Smooth muscle cell (in vitro differentiated cells): ENCODE data around the gene TNFAIP1. TPM values are rescaled to one million over a fixed set of nuclear protein-coding genes. Genes with fewer than 3 reads are reported as not detected.

Source experiments
- DNase-seq: peaks from one replicate; lab custom pipeline; 2025; ENCODE audit not compliant: unreplicated experiment; lab: John Stamatoyannopoulos, UW
- H2AFZ ChIP-seq: fragments of 200-600 bp; sonication (generic); 2 replicates; pipeline ENCODE4 v1.6.0; 2016; ENCODE audit warnings: antibody characterized with exemption, low read depth, mild to moderate bottlenecking
- H3F3A ChIP-seq: fragments of 200-600 bp; sonication (generic); 2 replicates; pipeline ENCODE4 v1.6.0; 2017; ENCODE audit warnings: antibody characterized with exemption, low read depth
- H3K27ac ChIP-seq: fragments of 200-600 bp; sonication (generic); 2 replicates; pipeline ENCODE4 v1.5.1; 2016; ENCODE audit warnings: low read depth, mild to moderate bottlenecking
- H3K27me3 ChIP-seq: fragments of 200-600 bp; sonication (generic); 2 replicates; pipeline ENCODE4 v1.6.1; 2016; ENCODE audit warnings: low read depth, mild to moderate bottlenecking
- H3K36me3 ChIP-seq: fragments of 200-600 bp; sonication (generic); 2 replicates; pipeline ENCODE4 v1.5.1; 2016; ENCODE audit warnings: low read depth
- H3K4me1 ChIP-seq: fragments of 200-600 bp; sonication (generic); 2 replicates; pipeline ENCODE4 v1.5.1; 2016; ENCODE audit warnings: low read depth
- H3K4me2 ChIP-seq: fragments of 200-600 bp; sonication (generic); 2 replicates; pipeline ENCODE4 v1.6.0; 2016; ENCODE audit warnings: mild to moderate bottlenecking
- H3K4me3 ChIP-seq: fragments of 200-600 bp; sonication (generic); 2 replicates; pipeline ENCODE4 v1.5.1; 2016; ENCODE audit warnings: mild to moderate bottlenecking
- H3K79me2 ChIP-seq: fragments of 200-600 bp; sonication (generic); 2 replicates; pipeline ENCODE4 v1.6.0; 2016; ENCODE audit warnings: low read depth, mild to moderate bottlenecking
- H3K9ac ChIP-seq: fragments of 200-600 bp; sonication (generic); 2 replicates; pipeline ENCODE4 v1.6.0; 2016; ENCODE audit warnings: low read depth
- H3K9me3 ChIP-seq: fragments of 200-600 bp; sonication (generic); replicated peaks from 2 replicates; pipeline ENCODE4 v1.5.1; 2016; ENCODE audit warnings: low read depth
- H4K20me1 ChIP-seq: fragments of 200-600 bp; sonication (generic); 2 replicates; pipeline ENCODE4 v1.6.0; 2016; ENCODE audit warnings: low read depth
- CTCF ChIP-seq: fragments of 200-600 bp; sonication (generic); IDR thresholded peaks from 2 replicates; pipeline ENCODE4 v1.5.1; 2017; ENCODE audit warnings: borderline replicate concordance, mild to moderate bottlenecking, antibody characterized with exemption; ENCODE audit not compliant: insufficient read depth, poor library complexity, severe bottlenecking
- WGBS: methylation state at CpG from one replicate; pipeline ENCODE4 v1.1.7; 2016; ENCODE audit warnings: low lambda C conversion rate; 5-methylcytosine and 5-hydroxymethylcytosine counted together
- polyA plus RNA-seq: library from polyadenylated mRNA; unstranded; fragments of >200 nt; fragmentation: Nextera tagmentation; extraction: Ambion mirVana; gene quantifications from 2 replicates; pipeline ENCODE4 v1.2.1, GENCODE V29; 2016
- total RNA-seq: library from RNA; depleted of rRNA; stranded (reverse); fragments of >200 nt; gene quantifications from 2 replicates; pipeline ENCODE4 v1.2.3, GENCODE V29; 2014

Gene TNFAIP1
- total and polyA plus RNA-seq, 2 experiments from 2014 or later, result 75.0 to 81.0 TPM

GRCh38 chr17:28318759-28319597 is 16.6 kb upstream of the TNFAIP1 start, which contains the start of gene TMEM97:
Gene TMEM97, plus strand, starts transcription at chr17:28319200. Its CDS starts 40 bp downstream, at chr17:28319240.
- H4K20me1 ChIP-seq, result no peaks in the 10 kb centered on the region
- peak within 1 kb of the TSS; percentile 34 for H3K9ac ChIP-seq
- no peaks in the 10 kb centered on the region for H3K9me3 ChIP-seq
- H2AFZ ChIP-seq, result peak within 1 kb of the TSS; percentile 96
- H3K36me3 ChIP-seq, result no peaks in the 10 kb centered on the region
- peaks cover 14% of the 10 kb centered on the region for H3K4me1 ChIP-seq
- H3K27me3 ChIP-seq, result no peaks in the 10 kb centered on the region
- H3K79me2 ChIP-seq, result peaks cover 35% of the 10 kb centered on the region
- TF ChIP-seq CTCF, result no peak
- peak within 1 kb of the TSS; percentile 90 for H3K4me2 ChIP-seq
- H3K4me3 ChIP-seq, result peak within 1 kb of the TSS; percentile 58
- peak; percentile 85 for DNase-seq
- peaks cover 3% of the 10 kb centered on the region for H3F3A ChIP-seq
- under 1% methylated on average over 71 of the region's 72 CpGs for WGBS
- peak within 1 kb of the TSS; percentile 30 for H3K27ac ChIP-seq

GRCh38 chr17:28319598-28319935 is 16.0 kb upstream of the TNFAIP1 start:
- Histone ChIP-seq H3F3A (peaks cover 3% of the 10 kb centered on the region), H3K4me2 (peak overlapping the region; percentile 90), H3K79me2 (peaks cover 37% of the 10 kb centered on the region), H3K4me3 (peak overlapping the region; percentile 58), H4K20me1 (no peaks in the 10 kb centered on the region), H3K27me3 (no peaks in the 10 kb centered on the region), H3K27ac (peak overlapping the region; percentile 30), H3K36me3 (no peaks in the 10 kb centered on the region), H2AFZ (peak overlapping the region; percentile 86), H3K4me1 (peaks cover 14% of the 10 kb centered on the region), H3K9me3 (no peaks in the 10 kb centered on the region), H3K9ac (peak overlapping the region; percentile 34)
- under 1% methylated on average over 7 of the region's 7 CpGs for WGBS
- no peak for DNase-seq
- TF ChIP-seq CTCF, result no peak

- H3K79me2 ChIP-seq, result peaks cover 38% of the 10 kb centered on the region
- 58% methylated on average over 8 of the region's 8 CpGs for WGBS
- H3K27me3 ChIP-seq, result no peaks in the 10 kb centered on the region
- no peak for DNase-seq
- H2AFZ ChIP-seq, result peak overlapping the region; percentile 86
- peak overlapping the region; percentile 34 for H3K9ac ChIP-seq
- peaks cover 3% of the 10 kb centered on the region for H3F3A ChIP-seq
- no peak for TF ChIP-seq CTCF
- no peaks in the 10 kb centered on the region for H3K36me3 ChIP-seq
- no peaks in the 10 kb centered on the region for H3K9me3 ChIP-seq
- peak overlapping the region; percentile 90 for H3K4me2 ChIP-seq
- no peak overlapping the region for H3K27ac ChIP-seq
- peaks cover 14% of the 10 kb centered on the region for H3K4me1 ChIP-seq
- peak overlapping the region; percentile 58 for H3K4me3 ChIP-seq
- H4K20me1 ChIP-seq, result no peaks in the 10 kb centered on the region
Measured at GRCh38 chr17:28320215-28321061, 15.1 kb upstream of the TNFAIP1 start.
